K562 (cell line): ENCODE results near the gene DNAAF3. TPM values are rescaled to one million over a fixed set of nuclear protein-coding genes. Genes with fewer than 3 reads are reported as not detected.

Experiments
- ATAC-seq: fragments of 200-7000 bp; cut with Tn5 transposase; 3 replicates; pipeline ENCODE4 v1.9.1; 2020; ENCODE audit warnings: moderate library complexity
- BruUV-seq: library from RNA; stranded (reverse); fragments of 400-500 nt; replicated peaks from 2 replicates; lab custom pipeline; 2021; lab: Mats Ljungman, UMichigan
- CTCF ChIA-PET: fragments of 300-600 bp; formaldehyde crosslinking; extraction: SDS; loops from one replicate; lab custom pipeline; 2021; ENCODE audit warnings: low intra/inter-chr PET ratio; lab: Yijun Ruan, JAX
- POLR2A ChIA-PET: fragments of 300-600, 350-650 bp; sonication (Branson Sonifier 250); formaldehyde crosslinking; extraction: SDS; loops from one replicate; lab custom pipeline; 2021; ENCODE audit warnings: antibody characterized with exemption, inconsistent platforms; lab: Yijun Ruan, JAX
- DNase-seq, 4 experiments: peaks; one replicate each; pipeline versions ENCODE4 v3.0.0 to v3.0.0-alpha.2; 2011 to 2018; ENCODE audit warnings: low spot score in 3 of 4, mixed read lengths in 3 of 4; ENCODE audit errors: extremely low read depth in 1 of 4
- FAIRE-seq: peaks from 2 replicates; lab custom pipeline; 2011; peaks lifted over from hg19 to GRCh38; lab: Jason Lieb, UNC
- H2AFZ ChIP-seq: 2 replicates; pipeline ENCODE4 v1.6.0; 2011; ENCODE audit warnings: low read depth, low read length, control low read depth, inconsistent platforms
- H3K27ac ChIP-seq: fragments of 200-600 bp; 3 replicates; pipeline ENCODE4 v1.8.0; 2011; ENCODE audit warnings: low read depth, mild to moderate bottlenecking, control low read depth, inconsistent platforms, low read length, moderate library complexity, mixed read lengths; ENCODE audit errors: extremely low read depth
- H3K27me3 ChIP-seq, 2 experiments: fragments of 300-600 bp in 1 of 2; 2 replicates in 1 of 2; 3 replicates in 1 of 2; pipeline versions ENCODE4 v1.6.0 to v1.8.0; 2011; ENCODE audit warnings: inconsistent platforms in 2 of 2, low read length in 2 of 2, mild to moderate bottlenecking in 1 of 2, mixed read lengths in 1 of 2, moderate library complexity in 1 of 2; ENCODE audit not compliant: control insufficient read depth in 2 of 2, insufficient read depth in 2 of 2
- H3K36me3 ChIP-seq: fragments of 300-600 bp; 3 replicates; pipeline ENCODE4 v1.8.0; 2011; ENCODE audit warnings: mild to moderate bottlenecking, low read length, inconsistent platforms; ENCODE audit not compliant: control insufficient read depth, insufficient read depth
- H3K4me1 ChIP-seq, 2 experiments: fragments of 200-600 bp in 1 of 2; replicated peaks in 1 of 2; 2 replicates in 1 of 2; 3 replicates in 1 of 2; pipeline versions ENCODE4 v1.5.1 to v1.8.0; 2011; ENCODE audit warnings: inconsistent platforms in 2 of 2, low read length in 2 of 2, mild to moderate bottlenecking in 1 of 2, mixed read lengths in 1 of 2, moderate library complexity in 1 of 2; ENCODE audit not compliant: control insufficient read depth in 2 of 2, insufficient read depth in 2 of 2
- H3K4me2 ChIP-seq: 2 replicates; pipeline ENCODE4 v1.6.1; 2011; ENCODE audit warnings: low read length, control low read depth, inconsistent platforms, mixed read lengths; ENCODE audit not compliant: insufficient read depth
- H3K4me3 ChIP-seq: fragments of 200-600 bp; sonication (generic), shearing (Covaris generic); 2 replicates; pipeline ENCODE4 v1.5.1; 2016; ENCODE audit warnings: control low read depth, inconsistent platforms
- H3K79me2 ChIP-seq: fragments of 200-600 bp; 3 replicates; pipeline ENCODE4 v1.8.0; 2011; ENCODE audit warnings: low read length, inconsistent platforms; ENCODE audit not compliant: control insufficient read depth, insufficient read depth
- H3K9ac ChIP-seq, 2 experiments: 2 replicates each; pipeline versions ENCODE4 v1.6.0 to v1.6.1; 2011; ENCODE audit warnings: low read depth in 2 of 2, low read length in 2 of 2, control low read depth in 1 of 2, inconsistent platforms in 1 of 2, mild to moderate bottlenecking in 1 of 2, mixed read lengths in 1 of 2; ENCODE audit not compliant: insufficient read depth in 1 of 2
- H3K9me1 ChIP-seq: one replicate; pipeline ENCODE4 v1.6.0; 2011; ENCODE audit warnings: inconsistent platforms, mild to moderate bottlenecking, low read length, moderate library complexity; ENCODE audit not compliant: control insufficient read depth, insufficient read depth
- H3K9me3 ChIP-seq: replicated peaks from 2 replicates; pipeline ENCODE4 v1.5.1; 2011; ENCODE audit warnings: low read depth, low read length, inconsistent platforms; ENCODE audit not compliant: control insufficient read depth, insufficient read depth
- H4K20me1 ChIP-seq: replicated peaks from 2 replicates; pipeline ENCODE4 v1.6.1; 2011; ENCODE audit warnings: low read length, inconsistent platforms, mixed read lengths; ENCODE audit not compliant: control insufficient read depth, insufficient read depth
- HNRNPH1 ChIP-seq: fragments of 200-400 bp; formaldehyde crosslinking; optimal IDR thresholded peaks from 2 replicates; pipeline ENCODE3; 2017; ENCODE audit warnings: low read depth, mild to moderate bottlenecking, low read length, moderate library complexity
- KDM1A ChIP-seq, 2 experiments: fragments of 450-650 bp; IDR thresholded peaks; 2 replicates each; pipeline ENCODE4 v1.6.1; 2016; ENCODE audit warnings: mild to moderate bottlenecking in 2 of 2
- NCOA2 ChIP-seq, 2 experiments: fragments of 450-650 bp; IDR thresholded peaks; 2 replicates each; pipeline ENCODE4 v1.6.1; 2018; ENCODE audit warnings: mild to moderate bottlenecking in 2 of 2, moderate library complexity in 1 of 2; ENCODE audit not compliant: partially characterized antibody in 2 of 2
- NFIX ChIP-seq: fragments of 250-450 bp; sonication (Bioruptor Pico); IDR thresholded peaks from 2 replicates; pipeline ENCODE4 v1.4.0; 2020; ENCODE audit warnings: low read depth, mild to moderate bottlenecking, moderate library complexity
- TAF1 ChIP-seq: IDR thresholded peaks from 2 replicates; pipeline ENCODE4 v1.6.1; 2011; ENCODE audit warnings: mild to moderate bottlenecking, low read length, moderate library complexity; ENCODE audit not compliant: insufficient read depth, control insufficient read depth, severe bottlenecking; ENCODE audit errors: extremely low read depth
- TOE1 ChIP-seq, 2 experiments: fragments of 450-650 bp in 1 of 2; sonication (generic) in 1 of 2; formaldehyde crosslinking in 1 of 2; IDR thresholded peaks; 2 replicates each; pipeline versions ENCODE4 v1.7.1 to v1.8.0; 2016 to 2022; ENCODE audit warnings: borderline replicate concordance in 2 of 2, mild to moderate bottlenecking in 2 of 2, antibody characterized with exemption in 1 of 2, inconsistent platforms in 1 of 2, low read depth in 1 of 2, missing genetic modification reagents in 1 of 2, moderate library complexity in 1 of 2
- ZFP36 ChIP-seq: fragments of 150-350 bp; IDR thresholded peaks from 2 replicates; pipeline ENCODE4 v1.6.1; 2018; ENCODE audit warnings: low read length, low read depth; ENCODE audit not compliant: partially characterized antibody
- WGBS: fragments of 100-300 bp; shearing (Covaris generic); methylation state at CpG from one replicate; pipeline ENCODE4 v1.1.6; 2016; ENCODE audit warnings: low coverage, mixed read lengths; ENCODE audit not compliant: insufficient coverage; ENCODE audit errors: missing lambda C conversion rate; 5-methylcytosine and 5-hydroxymethylcytosine counted together
- in situ Hi-C: fragments of 300-500 bp; cut with MboI; formaldehyde crosslinking; loops from 4 replicates; pipeline ENCODE4 v1.15.0; 2018; ENCODE audit warnings: inconsistent platforms, mixed read lengths
- intact Hi-C: fragments of 100-400 bp; cut with micrococcal nuclease; formaldehyde crosslinking; loops from 2 replicates; pipeline ENCODE4 v1.14.2; 2022
- polyA plus RNA-seq, 8 experiments: library from polyadenylated mRNA; depleted of rRNA in 4 of 8; stranded (reverse) in 5 of 8; unstranded in 3 of 8; fragments of >200 nt; fragmentation: Nextera tagmentation in 2 of 8; fragmentation: Illumina TruSeq in 1 of 8; extraction: Ambion mirVana in 2 of 8; extraction: Trizol in 1 of 8; gene quantifications; 2 replicates each; pipeline versions ENCODE4 v1.2.1 to v1.2.3, GENCODE V29; 2011 to 2014; ENCODE audit warnings: inconsistent platforms in 1 of 8, missing spikeins in 1 of 8
- total RNA-seq, 7 experiments: library from RNA; depleted of rRNA in 6 of 7; stranded (reverse); fragments of >200 nt in 6 of 7; fragmentation: Illumina TruSeq in 2 of 7; extraction: Trizol in 2 of 7; gene quantifications; 2 replicates each; pipeline versions ENCODE4 v1.2.1 to v1.2.3, GENCODE V29; 2011 to 2021; ENCODE audit warnings: low replicate concordance in 1 of 7
- TF ChIP-seq, protein P1 (sequence below): sonication (generic); formaldehyde crosslinking; IDR thresholded peaks from 2 replicates; pipeline ENCODE4 v1.8.1; 2023; ENCODE audit warnings: mild to moderate bottlenecking, missing genetic modification reagents

The DNAAF3 gene
- total and polyA plus RNA-seq, 9 of the 15 experiments (the other 6 are each of a cell fraction or from before 2014, with no cell fraction given), result 21.6 to 61.5 (median 43.0) TPM

DNA sequence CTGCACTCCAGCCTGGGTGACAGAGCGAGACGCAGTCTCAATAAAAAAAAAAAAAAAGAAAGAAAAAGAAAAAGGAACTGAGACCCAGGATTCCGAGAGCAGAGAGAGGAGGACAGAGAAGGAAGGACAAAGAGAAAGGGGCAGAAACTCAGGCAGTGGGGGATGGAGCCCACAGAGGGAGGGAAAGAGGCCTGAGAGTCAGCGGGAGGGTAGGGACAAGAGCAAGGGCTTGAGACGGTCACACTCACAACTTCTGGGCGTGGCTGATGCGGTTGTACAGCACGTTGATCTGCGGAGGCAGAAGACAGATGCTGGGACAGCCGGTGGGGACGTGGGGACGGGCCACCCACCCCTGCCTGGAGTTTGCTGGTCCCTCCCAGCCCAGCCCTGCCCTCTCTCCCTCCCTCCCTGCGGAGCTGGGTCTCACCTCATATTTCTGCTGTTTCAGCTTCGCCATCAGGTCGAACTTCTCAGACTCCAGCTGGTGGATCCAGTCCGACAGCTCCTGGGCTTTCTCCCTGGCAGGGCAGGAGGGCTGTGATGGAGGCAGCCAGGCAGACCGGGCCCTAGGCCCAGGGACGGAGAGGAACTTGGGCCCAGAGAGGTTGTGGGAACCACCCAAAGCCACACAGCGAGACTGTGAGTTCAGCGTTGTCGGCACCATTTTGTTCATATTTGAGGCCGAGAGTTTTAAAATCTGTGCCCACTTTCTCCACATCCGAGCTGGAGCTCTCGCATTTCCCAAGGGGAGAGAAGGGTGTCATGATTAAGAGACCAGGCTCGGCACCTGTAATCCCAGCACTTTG is 32.6 kb downstream of the DNAAF3 start:
- peaks cover 0 to 15% of the 10 kb centered on the region in 2 experiments; a peak in 2 of 5 replicates for H3K4me1 ChIP-seq
- no TSS peak for BruUV-seq
- intact Hi-C loops, result no loop called here
- H2AFZ ChIP-seq, result no peak overlapping the region
- peak in 2 of 4 experiments; percentile 40 to 51 for DNase-seq
- H3K27ac ChIP-seq, result no peak overlapping the region
- no peaks in the 10 kb centered on the region; the same call in 1 of the 2 replicates for H4K20me1 ChIP-seq
- H3K9me3 ChIP-seq, result no peaks in the 10 kb centered on the region
- in situ Hi-C loops, result loop anchor here (25.0 kb wide), 1 partner anchor 503 kb away; the partner anchor contains the start of genes CCDC106, ZNF580 and ZNF581
- no peaks in the 10 kb centered on the region for H3K9me1 ChIP-seq
- ChIA-PET CTCF (no interaction called here), POLR2A (no interaction called here)
- H3K9ac ChIP-seq, result peak overlapping the region in 1 of 2 experiments; percentile 46; a peak in 2 of 4 replicates
- ATAC-seq, result peak; percentile 19; the same call in 1 of the 3 replicates
- H3K4me2 ChIP-seq, result no peak overlapping the region
- no peaks in the 10 kb centered on the region for H3K79me2 ChIP-seq
- H3K27me3 ChIP-seq, result no peaks in the 10 kb centered on the region
- FAIRE-seq, result no peak
- TF ChIP-seq HNRNPH1 (no peak), TOE1 (IDR thresholded peaks at IDR 0.05; ENCODE audit: borderline replicate concordance) (no peak), TOE1 (CRISPR knock-in tag; IDR thresholded peaks at IDR 0.05; ENCODE audit: borderline replicate concordance, low read depth) (no peak), ZFP36 (peak; percentile 68), TAF1 (no peak), KDM1A (IDR thresholded peaks at IDR 0.05) (peak; percentile 11 to 28; a peak in 2 of 4 replicates), NFIX (CRISPR knock-in tag) (no peak), NCOA2 (IDR thresholded peaks at IDR 0.05; ENCODE audit: partially characterized antibody in 2 of 2) (no peak)
- TF ChIP-seq, protein P1, sequence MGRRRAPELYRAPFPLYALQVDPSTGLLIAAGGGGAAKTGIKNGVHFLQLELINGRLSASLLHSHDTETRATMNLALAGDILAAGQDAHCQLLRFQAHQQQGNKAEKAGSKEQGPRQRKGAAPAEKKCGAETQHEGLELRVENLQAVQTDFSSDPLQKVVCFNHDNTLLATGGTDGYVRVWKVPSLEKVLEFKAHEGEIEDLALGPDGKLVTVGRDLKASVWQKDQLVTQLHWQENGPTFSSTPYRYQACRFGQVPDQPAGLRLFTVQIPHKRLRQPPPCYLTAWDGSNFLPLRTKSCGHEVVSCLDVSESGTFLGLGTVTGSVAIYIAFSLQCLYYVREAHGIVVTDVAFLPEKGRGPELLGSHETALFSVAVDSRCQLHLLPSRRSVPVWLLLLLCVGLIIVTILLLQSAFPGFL (CRISPR knock-in tag), result no peak
- WGBS, result 90% methylated on average over 13 of the region's 25 CpGs
- H3K4me3 ChIP-seq, result no peak overlapping the region
- H3K36me3 ChIP-seq, result peaks cover 51% of the 10 kb centered on the region; the same call in 2 of the 3 replicates
